ENCODE data around the gene DNM3.

The DNM3 gene

DNA sequence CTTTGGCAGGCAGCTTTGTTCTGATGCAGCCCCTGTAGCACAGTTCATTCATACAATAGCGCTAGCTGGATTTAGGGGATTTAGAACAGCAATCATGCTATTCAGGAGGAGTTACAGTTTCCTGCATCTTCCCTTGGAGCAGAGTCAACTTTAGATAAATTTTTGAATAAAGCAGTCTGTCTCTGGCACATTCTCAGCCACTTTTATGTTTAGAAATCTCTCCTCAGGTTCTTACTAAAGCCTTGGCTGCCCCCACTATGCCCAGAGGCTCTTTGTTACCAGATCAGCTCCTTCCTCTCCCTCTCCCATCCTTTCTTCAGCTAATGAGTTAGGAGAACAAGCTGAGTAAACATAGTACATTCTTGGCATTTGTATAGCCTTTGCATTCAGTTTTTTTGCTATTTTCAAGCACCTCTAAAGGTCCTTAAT, 619.6 kb downstream of the DNM3 start:
- no peak for DNase-seq
- Mint-ChIP-seq H3K27me3 (ENCODE audit: low read depth, poor library complexity) (no peaks in the 10 kb centered on the region), H3K4me3 (no peak overlapping the region), H3K4me1 (peaks cover 10% of the 10 kb centered on the region), H3K27ac (no peak overlapping the region), H3K36me3 (ENCODE audit: low read depth) (no peaks in the 10 kb centered on the region), H3K9me3 (no peaks in the 10 kb centered on the region)
- TF ChIP-seq, protein P1, sequence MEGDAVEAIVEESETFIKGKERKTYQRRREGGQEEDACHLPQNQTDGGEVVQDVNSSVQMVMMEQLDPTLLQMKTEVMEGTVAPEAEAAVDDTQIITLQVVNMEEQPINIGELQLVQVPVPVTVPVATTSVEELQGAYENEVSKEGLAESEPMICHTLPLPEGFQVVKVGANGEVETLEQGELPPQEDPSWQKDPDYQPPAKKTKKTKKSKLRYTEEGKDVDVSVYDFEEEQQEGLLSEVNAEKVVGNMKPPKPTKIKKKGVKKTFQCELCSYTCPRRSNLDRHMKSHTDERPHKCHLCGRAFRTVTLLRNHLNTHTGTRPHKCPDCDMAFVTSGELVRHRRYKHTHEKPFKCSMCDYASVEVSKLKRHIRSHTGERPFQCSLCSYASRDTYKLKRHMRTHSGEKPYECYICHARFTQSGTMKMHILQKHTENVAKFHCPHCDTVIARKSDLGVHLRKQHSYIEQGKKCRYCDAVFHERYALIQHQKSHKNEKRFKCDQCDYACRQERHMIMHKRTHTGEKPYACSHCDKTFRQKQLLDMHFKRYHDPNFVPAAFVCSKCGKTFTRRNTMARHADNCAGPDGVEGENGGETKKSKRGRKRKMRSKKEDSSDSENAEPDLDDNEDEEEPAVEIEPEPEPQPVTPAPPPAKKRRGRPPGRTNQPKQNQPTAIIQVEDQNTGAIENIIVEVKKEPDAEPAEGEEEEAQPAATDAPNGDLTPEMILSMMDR (IDR thresholded peaks at IDR 0.05), result no peak
